IMR-90 (cell line): ENCODE data around the gene SOX6. TPM values are rescaled to one million over a fixed set of nuclear protein-coding genes. Genes with fewer than 3 reads are reported as not detected.

Experiments used
- ATAC-seq: fragments of 200-7000 bp; cut with Tn5 transposase; 2 replicates; pipeline ENCODE4 v1.9.1; 2020; ENCODE audit warnings: low read depth, mild to moderate bottlenecking, moderate library complexity
- BruUV-seq: library from RNA; stranded (reverse); fragments of 400-500 nt; replicated peaks from 2 replicates; lab custom pipeline; 2021; lab: Mats Ljungman, UMichigan
- CTCF ChIA-PET: fragments of 300-600 bp; formaldehyde crosslinking; extraction: SDS; loops from one replicate; lab custom pipeline; 2021; ENCODE audit warnings: antibody characterized with exemption; lab: Yijun Ruan, JAX
- POLR2A ChIA-PET: fragments of 300-600 bp; sonication (Branson Sonifier 250); formaldehyde crosslinking; loops from one replicate; lab custom pipeline; 2022; ENCODE audit warnings: antibody characterized with exemption; ENCODE audit not compliant: unreplicated experiment; lab: Charles Lee
- DNase-seq: peaks from one replicate; pipeline ENCODE4 v3.0.0; 2013
- H2AFZ ChIP-seq: replicated peaks from 2 replicates; pipeline ENCODE3; 2013; ENCODE audit warnings: low read length, mild to moderate bottlenecking; ENCODE audit not compliant: poor library complexity
- H2AK5ac ChIP-seq: 2 replicates; pipeline ENCODE4 v1.6.1; 2013; ENCODE audit warnings: low read depth, low read length, inconsistent platforms
- H2AK9ac ChIP-seq: replicated peaks from 2 replicates; pipeline ENCODE3; 2013; ENCODE audit warnings: mild to moderate bottlenecking, low read depth, low read length, moderate library complexity; ENCODE audit not compliant: poor library complexity
- H2BK120ac ChIP-seq: 2 replicates; pipeline ENCODE4 v1.6.1; 2013; ENCODE audit warnings: low read depth, low read length, inconsistent platforms
- H2BK15ac ChIP-seq: 3 replicates; pipeline ENCODE4 v1.6.1; 2013; ENCODE audit warnings: low read depth, low read length, inconsistent platforms
- H2BK20ac ChIP-seq: 2 replicates; pipeline ENCODE4 v1.6.1; 2013; ENCODE audit warnings: low read depth, mild to moderate bottlenecking, inconsistent platforms, low read length, moderate library complexity
- H2BK5ac ChIP-seq: 2 replicates; pipeline ENCODE4 v1.6.1; 2013; ENCODE audit warnings: mild to moderate bottlenecking, low read depth, low read length, inconsistent platforms; ENCODE audit not compliant: poor library complexity, severe bottlenecking
- H3K14ac ChIP-seq: replicated peaks from 2 replicates; pipeline ENCODE4 v1.6.1; 2013; ENCODE audit warnings: low read depth, low read length, inconsistent platforms
- H3K18ac ChIP-seq: 2 replicates; pipeline ENCODE4 v1.6.1; 2013; ENCODE audit warnings: low read depth, low read length, control low read depth
- H3K23ac ChIP-seq: 2 replicates; pipeline ENCODE4 v1.6.1; 2013; ENCODE audit warnings: low read depth, low read length, inconsistent platforms
- H3K27ac ChIP-seq: 2 replicates; pipeline ENCODE4 v1.5.1; 2013; ENCODE audit warnings: mild to moderate bottlenecking, control low read depth, low read length; ENCODE audit not compliant: insufficient read depth
- H3K27me3 ChIP-seq: 2 replicates; pipeline ENCODE4 v1.6.1; 2013; ENCODE audit warnings: low read length; ENCODE audit not compliant: control insufficient read depth, insufficient read depth
- H3K36me3 ChIP-seq: 2 replicates; pipeline ENCODE4 v1.6.1; 2013; ENCODE audit warnings: low read length, mixed read lengths; ENCODE audit not compliant: control insufficient read depth, insufficient read depth
- H3K4ac ChIP-seq: 2 replicates; pipeline ENCODE4 v1.6.1; 2013; ENCODE audit warnings: low read depth, low read length, inconsistent platforms
- H3K4me1 ChIP-seq: 2 replicates; pipeline ENCODE4 v1.6.1; 2013; ENCODE audit warnings: low read length, mixed read lengths; ENCODE audit not compliant: control insufficient read depth, insufficient read depth
- H3K4me2 ChIP-seq: 2 replicates; pipeline ENCODE4 v1.6.1; 2013; ENCODE audit warnings: low read depth, mild to moderate bottlenecking, control low read depth, low read length, moderate library complexity
- H3K4me3 ChIP-seq: 2 replicates; pipeline ENCODE4 v1.5.1; 2013; ENCODE audit warnings: low read depth, mild to moderate bottlenecking, control low read depth, low read length, moderate library complexity; ENCODE audit not compliant: insufficient read depth
- H3K56ac ChIP-seq: 2 replicates; pipeline ENCODE4 v1.6.1; 2013; ENCODE audit warnings: low read length, inconsistent platforms; ENCODE audit not compliant: insufficient read depth; ENCODE audit errors: extremely low read depth
- H3K79me1 ChIP-seq, 2 experiments: 2 replicates each; pipeline ENCODE4 v1.6.1; 2013; ENCODE audit warnings: low read length in 2 of 2, inconsistent platforms in 1 of 2, low read depth in 1 of 2
- H3K9ac ChIP-seq: 2 replicates; pipeline ENCODE4 v1.6.1; 2013; ENCODE audit warnings: low read depth, low read length, control low read depth
- H3K9me1 ChIP-seq: 2 replicates; pipeline ENCODE4 v1.6.1; 2013; ENCODE audit warnings: low read length, inconsistent platforms; ENCODE audit not compliant: insufficient read depth
- H3K9me3 ChIP-seq: 2 replicates; pipeline ENCODE4 v1.6.1; 2013; ENCODE audit warnings: low read length; ENCODE audit not compliant: control insufficient read depth, insufficient read depth
- H4K20me1 ChIP-seq: 2 replicates; pipeline ENCODE4 v1.6.1; 2013; ENCODE audit warnings: low read length, inconsistent platforms; ENCODE audit not compliant: insufficient read depth
- H4K5ac ChIP-seq: 2 replicates; pipeline ENCODE4 v1.6.1; 2013; ENCODE audit warnings: mild to moderate bottlenecking, low read depth, low read length, control low read depth
- H4K8ac ChIP-seq, 2 experiments: 2 replicates each; pipeline ENCODE4 v1.6.1; 2013; ENCODE audit warnings: low read depth in 2 of 2, low read length in 2 of 2, control low read depth in 1 of 2, inconsistent platforms in 1 of 2
- H4K91ac ChIP-seq: 2 replicates; pipeline ENCODE4 v1.6.1; 2013; ENCODE audit warnings: low read depth, low read length, inconsistent platforms; ENCODE audit not compliant: insufficient read depth
- CHD1 ChIP-seq: IDR thresholded peaks from 2 replicates; pipeline ENCODE4 v1.6.1; 2012; ENCODE audit warnings: low read depth, low read length, improper control_type of control experiment
- WGBS, 2 experiments: methylation state at CpG; one replicate each; pipeline versions ENCODE4 v1.1.5 to v1.1.7; 2013; ENCODE audit warnings: missing lambda C conversion rate in 2 of 2; ENCODE audit not compliant: insufficient read length in 1 of 2; ENCODE audit errors: extremely low coverage in 2 of 2; 5-methylcytosine and 5-hydroxymethylcytosine counted together
- dilution Hi-C: fragments of 300-500 bp; cut with HindIII; formaldehyde crosslinking; loops from one replicate; pipeline ENCODE4 v1.14.3; 2018; ENCODE audit warnings: low sequenced_read_pairs; ENCODE audit not compliant: unreplicated experiment
- in situ Hi-C: fragments of 300-500 bp; cut with MboI; formaldehyde crosslinking; loops from 3 replicates; pipeline ENCODE4 v1.14.3; 2019; ENCODE audit warnings: low sequenced_read_pairs, inconsistent platforms, mixed read lengths
- intact Hi-C: fragments of 100-400 bp; cut with micrococcal nuclease; formaldehyde crosslinking; loops from 2 replicates; pipeline ENCODE4 v1.10.0; 2022
- polyA plus RNA-seq, 3 experiments: library from polyadenylated mRNA; depleted of rRNA; stranded (reverse); fragments of >200 nt; gene quantifications; 2 replicates each; pipeline ENCODE4 v1.2.3, GENCODE V29; 2012; ENCODE audit warnings: low replicate concordance in 1 of 3
- total RNA-seq: library from RNA; depleted of rRNA; stranded (reverse); fragments of >200 nt; gene quantifications from 2 replicates; pipeline ENCODE4 v1.2.3, GENCODE V29; 2012

Gene SOX6
- total and polyA plus RNA-seq, 2 of the 4 experiments (the other 2 are of a cell fraction), result 1.7 to 7.7 TPM

GRCh38 chr11:15981292-15981691, 375.1 kb downstream of the SOX6 start:
- H3K4ac ChIP-seq, result no peak overlapping the region

More at GRCh38 chr11:15981292-15981691, 375.1 kb downstream of the SOX6 start:
- Histone ChIP-seq H2BK20ac (no peak overlapping the region), H3K27ac (no peak overlapping the region), H3K4me3 (no peak overlapping the region), H4K91ac (no peak overlapping the region), H2BK120ac (no peak overlapping the region), H3K4me2 (no peak overlapping the region), H4K20me1 (no peaks in the 10 kb centered on the region), H3K14ac (no peak overlapping the region), H2AK5ac (no peak overlapping the region), H4K5ac (no peak overlapping the region), H2AK9ac (no peak overlapping the region), H3K9me3 (no peaks in the 10 kb centered on the region), H2BK15ac (no peak overlapping the region), H3K4me1 (peaks cover 14% of the 10 kb centered on the region), H3K27me3 (no peaks in the 10 kb centered on the region), H3K9ac (no peak overlapping the region), H3K9me1 (peaks cover 12% of the 10 kb centered on the region), H4K8ac (no peak overlapping the region), H3K56ac (no peak overlapping the region), H2BK5ac (no peak overlapping the region), H3K23ac (no peak overlapping the region), H3K36me3 (no peaks in the 10 kb centered on the region), H3K79me1 (no peaks in the 10 kb centered on the region), H2AFZ (no peak overlapping the region), H3K18ac (no peak overlapping the region)
- WGBS, 2 experiments, result no CpG with 5 or more reads among the region's 1 CpG
- BruUV-seq, result no TSS peak
- no peak for ATAC-seq
- intact Hi-C loops (loop anchor here (10.0 kb wide), 2 partner anchors 156 to 656 kb away; no protein-coding TSS in a partner anchor), in situ Hi-C loops (loop anchor here (10.0 kb wide), 1 partner anchor 624 kb away; no protein-coding TSS in a partner anchor), dilution Hi-C loops (no loop called here)
- ChIA-PET POLR2A (no interaction called here), CTCF (interaction anchor here (0.6 to 1.2 kb wide), 3 partner anchors 12 to 331 kb away, joined by 3 to 4 read pairs (median 3); no protein-coding TSS in a partner anchor)
- no peak for DNase-seq
- TF ChIP-seq CHD1, result no peak
